EL (cell line): Measurements from ENCODE around the gene SETBP1.
"Not testable (repeated sequence)": the region's sequence is repeated elsewhere in the genome, so short reads cannot be mapped to it uniquely, and the experiment has no call there.

ENCODE experiments used
- DNase-seq: peaks from one replicate; pipeline ENCODE4 v3.0.0-alpha.2; 2016

SETBP1 gene

DNA sequence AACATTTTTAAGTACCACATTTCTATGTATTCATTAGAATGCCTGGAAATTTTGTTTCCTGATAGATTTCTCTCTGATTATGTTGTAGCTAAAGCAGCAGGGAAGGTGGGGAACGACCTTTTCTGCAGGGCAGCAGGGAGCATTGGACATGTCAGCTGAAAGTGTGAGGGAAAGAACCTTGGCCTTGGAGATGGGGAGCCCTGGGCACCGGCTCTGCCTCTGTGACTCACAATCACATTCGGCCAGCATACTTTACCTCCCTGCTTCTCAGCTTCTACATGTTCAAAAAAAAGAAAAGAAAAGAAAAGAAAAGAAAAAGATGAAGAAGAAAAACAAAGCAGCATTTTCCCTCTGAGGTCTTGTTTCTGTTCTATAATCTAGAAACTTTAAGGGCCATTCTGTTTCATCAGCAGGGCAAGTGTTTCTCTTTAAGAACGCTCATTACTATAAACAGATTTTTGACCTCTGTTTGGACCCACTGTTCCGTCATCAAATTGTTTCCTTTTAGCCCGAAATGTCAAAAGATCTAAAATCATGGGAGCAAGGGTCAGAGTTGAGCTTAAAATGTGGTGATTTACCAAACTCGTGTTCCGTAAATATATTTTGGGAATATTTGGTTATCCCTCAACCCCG, 27.9 kb downstream of the SETBP1 start:
- DNase-seq = no peak

DNA sequence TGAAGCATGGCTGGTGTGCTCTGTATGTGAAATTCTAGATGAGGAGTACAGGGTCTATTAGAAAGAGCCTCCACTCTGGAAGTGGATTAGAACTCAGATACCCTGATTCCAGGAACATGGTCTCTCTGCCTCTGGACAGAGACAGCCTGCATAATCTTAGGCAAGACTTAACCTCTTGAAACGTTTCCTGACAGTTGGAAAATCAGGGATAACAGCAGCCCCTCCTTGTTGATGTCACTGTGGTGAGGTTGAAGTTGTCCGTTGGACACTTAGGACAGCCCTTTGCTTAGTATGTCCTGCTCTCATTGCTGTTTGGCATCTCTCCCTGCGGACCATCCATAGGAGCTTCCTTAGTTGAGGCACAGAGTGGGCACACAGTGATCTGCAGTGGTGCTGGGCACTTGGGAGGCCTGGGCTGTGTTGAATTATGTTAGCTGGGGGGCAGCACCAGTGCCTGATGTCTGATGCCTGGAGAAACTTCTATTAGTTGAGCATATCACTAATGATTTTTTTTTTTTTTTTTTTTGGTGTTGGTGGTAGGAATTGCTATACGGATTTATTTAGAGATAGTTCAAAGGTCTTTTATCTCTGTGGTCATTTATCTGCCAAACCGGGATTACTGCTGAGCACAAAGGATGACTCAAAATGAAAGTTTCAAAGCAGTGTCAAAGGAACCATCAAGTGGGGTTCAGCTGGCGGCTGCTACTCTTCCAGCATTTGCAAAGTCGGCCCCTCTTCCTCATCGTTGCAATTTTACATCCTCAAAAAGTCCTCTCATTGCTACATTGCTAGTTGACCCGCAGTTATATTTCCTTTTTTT, 28.8 kb downstream of the SETBP1 start:
- no peak for DNase-seq

DNA sequence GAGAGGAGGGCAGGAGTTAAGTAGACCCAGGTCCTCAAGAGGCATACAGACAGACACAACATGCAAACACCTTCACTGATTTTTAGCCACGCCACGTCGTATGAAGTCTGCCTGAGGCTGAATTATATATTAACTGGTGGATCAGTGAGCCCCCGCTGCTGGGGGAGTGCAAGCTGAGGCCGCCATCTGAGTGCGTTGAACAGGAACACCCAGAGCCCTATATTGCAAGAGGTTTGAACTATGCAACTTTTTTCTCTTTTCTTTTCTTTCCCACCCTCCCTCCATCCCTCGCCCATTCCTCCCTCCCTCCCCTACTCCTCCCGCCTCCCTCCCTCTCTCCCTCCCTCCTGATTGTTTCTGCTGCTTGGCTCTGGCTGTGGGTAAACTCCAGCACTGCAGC, 30.2 kb downstream of the SETBP1 start:
- no peak for DNase-seq

DNA sequence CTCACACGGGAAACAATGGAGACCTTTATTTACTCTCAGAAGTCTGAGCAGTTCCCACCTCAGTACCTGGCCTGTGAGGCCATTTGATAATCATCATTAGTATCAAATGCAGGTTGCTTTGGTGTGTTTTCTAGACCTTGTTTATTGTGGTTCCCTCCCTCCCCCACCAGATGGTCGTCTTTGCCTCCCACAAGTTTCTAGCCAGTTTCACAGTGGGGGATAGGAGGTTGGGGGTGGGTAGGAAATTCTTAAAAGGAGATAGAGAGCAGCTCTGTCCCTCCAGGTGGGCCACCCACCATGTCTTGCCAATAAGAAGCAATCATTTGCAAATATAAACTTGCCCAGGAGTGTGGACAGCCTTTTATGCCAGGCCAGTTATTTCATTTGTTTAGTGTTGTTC, 31.3 kb downstream of the SETBP1 start:
- DNase-seq = no peak

DNA sequence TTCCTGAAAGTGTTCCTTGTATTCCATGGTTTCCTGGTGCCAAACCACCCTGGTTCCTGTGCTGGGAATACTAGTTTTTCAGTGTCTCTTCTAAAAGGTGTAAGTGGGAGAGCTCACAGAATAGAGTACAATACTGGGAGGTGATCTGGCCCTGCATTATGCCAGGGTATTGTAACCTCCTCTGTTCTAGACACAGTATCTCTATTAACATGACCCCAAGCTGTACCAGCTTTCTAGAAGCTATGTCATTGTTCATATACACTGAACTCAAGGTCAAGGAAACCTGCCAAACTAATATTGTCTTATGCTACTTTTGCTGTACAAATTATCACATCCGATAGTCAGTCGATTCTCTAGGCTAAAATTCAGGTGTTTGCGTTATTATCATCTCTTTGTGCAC, 32.7 kb downstream of the SETBP1 start:
- DNase-seq = no peak

DNA sequence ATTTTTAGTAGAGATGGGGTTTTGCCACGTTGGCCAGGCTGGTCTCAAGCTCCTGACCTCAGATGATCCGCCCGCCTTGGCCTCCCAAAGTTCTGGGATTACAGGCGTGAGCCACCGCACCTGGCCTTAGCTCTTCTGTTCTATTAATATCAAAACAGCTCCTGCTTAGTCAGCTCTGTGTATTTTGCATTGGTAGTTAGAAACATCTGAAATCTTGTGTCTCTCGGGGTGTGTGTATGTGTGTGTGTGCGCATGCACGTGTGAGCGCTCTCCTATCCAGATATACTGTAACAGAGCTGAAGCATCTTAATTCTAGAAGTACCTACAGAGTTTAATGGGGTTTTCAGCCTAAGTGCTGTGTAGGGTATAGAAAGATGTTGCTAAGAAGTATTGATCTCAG, 33.7 kb downstream of the SETBP1 start:
- DNase-seq = no peak

DNA sequence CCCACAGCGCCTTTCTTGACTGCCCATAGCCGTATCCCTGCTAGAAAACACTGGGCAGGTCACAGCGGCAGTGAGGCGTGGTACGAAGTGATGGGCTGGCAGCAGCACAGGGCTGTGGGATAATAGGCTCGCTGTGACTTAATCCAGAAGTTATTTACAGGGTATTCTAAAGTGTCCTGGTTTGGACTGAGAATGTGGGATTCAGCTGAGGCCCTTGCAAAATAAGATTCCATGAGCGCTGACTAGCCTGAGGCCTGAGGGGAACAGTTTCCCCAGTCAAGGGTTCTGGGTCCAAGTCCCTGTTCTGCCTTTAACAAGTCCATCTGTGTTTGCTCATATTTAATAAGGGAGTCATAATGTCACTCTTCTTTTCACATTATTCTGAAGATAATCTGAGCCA, 34.6 kb downstream of the SETBP1 start:
- peak; percentile 90 for DNase-seq

DNA sequence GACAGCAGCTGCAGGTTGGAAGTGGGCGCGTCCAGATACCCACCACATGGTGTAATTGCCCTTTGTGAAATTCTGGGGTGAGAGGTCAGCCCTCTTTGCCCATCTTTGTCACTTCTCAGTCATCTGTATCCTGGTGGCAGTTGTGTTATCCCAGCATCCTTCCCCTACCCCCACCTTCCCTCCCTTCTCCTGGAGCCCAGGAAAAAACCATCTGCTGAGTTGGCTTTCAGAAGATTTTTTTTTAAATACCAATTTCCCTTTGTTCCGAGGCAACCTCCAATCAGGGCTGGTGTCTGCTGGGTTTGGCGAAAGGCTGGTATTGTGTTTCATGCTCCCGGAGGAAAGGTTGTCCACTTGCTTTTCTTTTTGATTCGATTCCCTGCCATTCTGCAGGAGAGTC, 35.2 kb downstream of the SETBP1 start:
- DNase-seq = no peak

DNA sequence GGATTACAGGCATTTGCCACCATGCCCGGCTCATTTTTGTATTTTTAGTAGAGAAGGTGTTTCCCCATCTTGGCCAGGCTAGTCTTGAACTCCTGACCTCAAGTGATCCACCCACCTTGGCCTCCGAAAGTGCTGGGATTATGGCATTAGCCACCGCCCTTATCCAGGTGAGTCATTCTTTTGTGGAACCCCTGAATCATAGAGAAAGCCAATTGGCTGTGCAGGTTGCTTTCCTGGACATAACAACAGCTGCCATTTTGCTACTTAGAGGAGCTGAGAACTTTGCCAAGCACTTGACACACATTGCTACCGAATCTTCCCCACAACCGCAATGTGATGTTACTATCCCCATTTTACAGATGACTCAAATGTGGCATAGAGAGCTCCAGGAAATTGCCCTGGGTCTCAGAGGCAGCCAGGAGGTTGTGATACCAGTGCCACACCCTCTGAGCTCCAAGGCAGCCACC, 36.0 kb downstream of the SETBP1 start:
- DNase-seq = no peak

DNA sequence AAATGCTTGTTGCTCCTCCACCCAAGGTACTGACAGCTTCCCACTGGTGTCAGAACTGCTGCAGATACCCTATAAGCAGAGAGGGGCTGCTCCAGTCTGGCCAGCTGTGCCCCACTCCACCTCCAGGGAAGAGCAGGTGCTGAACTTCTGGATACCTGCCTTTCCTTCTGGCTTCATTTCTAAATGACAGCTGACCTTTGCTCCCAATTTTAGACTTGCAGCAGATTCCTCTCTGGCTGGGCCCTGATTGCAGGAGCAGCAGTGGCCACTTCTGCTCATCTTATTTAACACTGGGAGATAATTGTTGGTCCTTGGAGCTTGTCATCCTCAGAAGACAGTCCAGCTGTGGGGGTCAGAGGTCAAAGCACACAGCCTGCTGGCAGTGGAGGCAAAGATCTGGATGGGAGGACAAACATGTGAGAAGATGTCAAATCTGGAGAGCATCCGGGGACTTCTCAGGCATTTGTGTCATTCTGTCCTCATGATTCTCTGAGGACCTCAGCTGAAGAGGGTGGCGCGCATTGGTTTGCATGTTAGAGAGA, 38.9 kb downstream of the SETBP1 start:
- no peak for DNase-seq

DNA sequence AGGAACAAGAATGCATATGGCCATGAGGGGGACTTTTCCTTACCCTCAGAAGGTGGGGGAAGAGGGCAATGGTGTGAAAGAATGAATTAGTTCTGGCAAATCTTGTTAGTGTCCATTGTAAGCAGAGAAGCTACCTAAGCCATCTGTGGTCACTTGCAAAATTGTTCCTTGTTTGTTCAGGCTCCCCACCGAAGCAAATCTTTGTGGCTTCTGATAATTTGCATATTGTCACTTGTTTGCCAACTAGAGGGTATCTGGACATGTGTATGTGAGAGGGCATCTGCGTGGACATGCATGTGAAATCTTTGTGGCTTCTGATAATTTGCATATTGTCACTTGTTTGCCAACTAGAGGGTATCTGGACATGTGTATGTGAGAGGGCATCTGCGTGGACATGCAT, 41.1 kb downstream of the SETBP1 start:
- DNase-seq = not testable (repeated sequence)

DNA sequence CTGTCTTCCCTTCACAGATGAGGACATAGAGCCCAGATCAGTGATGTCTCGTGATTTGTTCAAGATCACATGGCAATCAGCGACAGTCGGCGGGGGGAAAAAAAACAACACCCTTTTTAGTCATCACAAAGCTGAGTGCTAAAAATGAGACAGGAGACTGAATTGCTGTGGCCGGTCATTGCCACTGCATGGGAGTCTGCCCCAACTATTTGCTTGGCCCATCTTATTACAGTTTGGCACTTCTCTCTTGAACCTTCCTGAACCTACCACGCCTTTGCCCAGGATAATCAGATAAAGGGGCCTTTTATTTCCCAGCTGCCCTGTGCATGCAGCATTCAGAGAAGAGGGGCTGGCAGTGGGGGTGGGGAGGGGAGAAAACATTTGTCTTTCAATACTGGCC, 42.7 kb downstream of the SETBP1 start:
- DNase-seq = no peak

DNA sequence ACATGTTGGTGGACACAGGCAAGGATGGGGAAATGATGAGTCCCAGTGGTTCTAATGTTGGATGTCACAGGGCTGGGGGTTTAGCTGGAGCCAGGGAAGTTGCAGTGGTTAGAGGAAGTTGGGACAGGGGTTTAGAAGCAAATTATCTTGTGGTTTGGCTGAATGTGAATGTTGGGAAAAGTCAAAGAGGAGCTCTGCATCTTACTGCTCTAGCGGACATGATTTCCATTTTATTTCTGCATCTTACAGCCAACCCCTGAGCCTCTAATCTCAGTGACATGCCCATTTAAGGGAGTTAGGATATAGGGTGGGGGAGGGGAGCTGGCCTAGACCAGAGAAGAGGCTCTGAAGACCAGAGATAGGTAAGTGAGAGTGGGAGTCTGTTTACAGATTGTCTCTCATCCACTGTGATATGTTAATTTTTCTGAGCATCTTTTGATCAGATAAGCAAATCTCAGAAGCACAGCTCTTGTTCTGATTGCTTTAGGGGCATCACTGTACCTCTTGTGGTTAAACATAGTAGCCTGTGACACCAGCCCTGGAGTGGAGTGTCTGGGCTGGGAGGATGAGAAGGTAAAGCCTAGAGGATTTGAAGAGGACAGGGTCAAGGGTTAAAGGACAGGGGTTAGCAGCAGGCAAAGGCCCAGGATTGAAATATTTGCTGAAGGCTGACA, 43.6 kb downstream of the SETBP1 start:
- DNase-seq = no peak

DNA sequence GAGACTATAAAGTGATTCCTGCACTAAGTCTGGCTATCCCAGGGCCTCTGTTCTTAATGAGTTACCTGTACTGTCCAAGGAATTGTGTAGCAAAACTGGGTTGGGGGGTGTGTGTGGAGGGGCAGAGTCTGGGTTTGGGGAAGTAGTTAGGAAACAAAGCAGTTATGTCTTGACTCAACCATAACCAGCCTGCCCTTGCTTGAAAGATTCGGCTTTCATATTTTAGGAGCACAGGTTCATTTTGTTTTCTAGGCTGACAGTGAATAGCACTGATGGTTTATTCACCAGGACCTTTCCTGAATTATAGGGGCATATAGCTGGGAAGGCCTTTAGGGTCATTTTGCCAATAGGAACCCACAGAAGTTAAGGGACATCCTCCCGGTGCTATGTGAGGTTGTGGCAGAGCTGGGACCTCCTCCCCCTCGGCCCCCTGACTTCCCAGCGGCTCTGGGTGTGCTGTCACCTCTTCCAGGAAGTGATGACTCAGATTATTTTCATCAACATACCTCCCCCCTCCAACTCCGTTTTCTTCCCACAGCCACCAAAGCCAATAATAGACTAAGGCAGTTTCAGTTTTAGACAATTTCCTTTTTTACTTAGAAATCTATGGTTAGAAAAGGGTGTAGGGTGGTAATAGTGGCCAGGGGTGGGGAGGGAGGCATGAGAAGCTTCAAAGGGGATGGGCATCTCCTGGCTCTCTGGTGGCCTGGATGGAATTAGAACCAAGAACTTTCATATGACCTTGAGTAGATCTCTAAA, 44.8 kb downstream of the SETBP1 start:
- peak; percentile 68 for DNase-seq

DNA sequence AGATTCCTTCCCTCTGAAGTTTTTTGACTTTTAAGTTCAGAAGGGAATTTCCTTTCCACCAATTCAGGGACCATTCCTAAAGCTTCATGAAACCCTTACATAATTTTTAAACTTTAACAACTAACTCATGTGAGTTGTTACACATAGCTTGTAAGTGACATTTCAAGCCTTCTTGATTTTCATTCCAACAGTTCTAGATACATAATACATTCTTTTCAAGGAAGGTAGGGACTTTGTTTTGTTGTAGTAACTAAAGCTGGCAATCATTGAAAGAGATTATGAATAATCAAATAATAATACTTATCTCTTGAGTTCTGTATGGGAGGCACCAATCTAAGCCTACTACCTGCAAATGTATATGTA, 45.4 kb downstream of the SETBP1 start:
- DNase-seq = no peak

DNA sequence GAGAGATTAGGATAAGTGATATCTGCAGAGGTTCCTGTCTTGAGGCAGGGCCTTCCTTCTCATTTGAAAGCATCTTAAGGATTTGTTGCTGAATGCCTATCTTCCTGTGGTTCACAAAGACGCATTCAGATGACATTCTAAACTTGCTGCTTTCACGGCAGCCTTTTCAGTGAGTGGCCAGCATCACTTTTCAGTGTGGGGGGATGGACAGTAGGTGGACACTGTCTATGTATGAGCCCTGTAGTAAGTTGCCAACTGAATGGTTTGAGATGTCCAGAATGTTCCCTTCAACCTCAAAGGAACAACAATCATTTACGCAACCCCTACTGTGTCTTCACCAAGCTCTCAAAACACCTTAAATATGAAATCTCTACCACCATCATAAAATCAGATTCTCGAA, 46.6 kb downstream of the SETBP1 start:
- DNase-seq = no peak

DNA sequence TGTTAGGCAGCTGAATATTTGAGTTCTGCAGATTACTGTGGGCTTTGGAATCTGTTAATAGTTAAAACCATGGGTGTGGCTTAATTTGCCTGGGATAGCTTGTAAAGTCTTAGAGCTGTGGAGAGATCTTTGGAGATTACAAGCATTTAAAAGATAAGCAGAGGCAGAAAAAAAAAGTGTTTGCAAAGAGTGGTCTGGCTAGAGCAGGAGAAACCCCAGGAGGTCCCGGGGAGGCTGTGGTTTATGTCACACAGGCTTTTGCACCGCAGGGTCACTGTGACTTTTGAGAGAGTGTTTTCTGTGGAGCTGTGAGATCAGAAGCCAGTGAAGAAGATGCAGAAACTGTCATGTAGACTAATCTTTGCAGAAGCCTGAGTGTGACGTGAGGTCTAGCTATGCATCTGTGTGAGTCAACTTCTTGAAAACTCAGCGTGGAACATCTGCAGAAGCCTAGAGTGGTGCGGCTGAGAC, 49.0 kb downstream of the SETBP1 start:
- peak; percentile 79 for DNase-seq

DNA sequence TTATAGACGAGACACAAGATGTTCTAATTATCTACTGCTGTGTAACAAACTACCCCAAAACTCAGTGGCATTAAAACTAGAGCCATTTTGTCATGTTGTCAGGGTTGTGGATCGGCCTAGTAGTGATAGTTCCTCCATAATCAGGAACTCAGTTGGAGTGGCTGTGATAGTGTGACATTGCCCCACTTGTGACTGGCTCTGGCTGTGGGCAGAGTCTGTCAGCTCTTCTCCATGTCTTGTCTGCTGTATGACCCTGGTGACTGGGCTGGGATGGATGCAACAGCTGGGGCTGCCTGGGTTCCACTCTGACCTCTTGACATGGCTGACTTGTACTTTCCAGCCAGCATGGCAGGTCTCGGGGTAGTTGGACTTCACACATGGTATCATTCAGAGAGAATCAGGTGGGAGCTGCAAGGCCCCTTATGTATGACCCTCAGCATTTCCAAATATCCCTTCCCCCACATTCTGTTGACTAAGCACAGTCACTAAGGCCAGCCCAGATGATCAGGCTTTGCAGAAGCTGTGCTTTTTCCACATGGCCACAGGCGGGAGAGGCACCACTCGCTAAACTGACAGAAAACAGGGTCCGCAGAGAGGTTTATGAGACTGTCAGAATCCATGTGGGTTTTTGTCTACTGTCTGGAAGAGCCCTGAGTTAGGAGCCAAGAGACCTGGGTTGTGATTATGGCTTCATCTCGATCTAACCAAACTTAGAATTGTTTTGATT, 50.3 kb downstream of the SETBP1 start:
- DNase-seq = no peak

DNA sequence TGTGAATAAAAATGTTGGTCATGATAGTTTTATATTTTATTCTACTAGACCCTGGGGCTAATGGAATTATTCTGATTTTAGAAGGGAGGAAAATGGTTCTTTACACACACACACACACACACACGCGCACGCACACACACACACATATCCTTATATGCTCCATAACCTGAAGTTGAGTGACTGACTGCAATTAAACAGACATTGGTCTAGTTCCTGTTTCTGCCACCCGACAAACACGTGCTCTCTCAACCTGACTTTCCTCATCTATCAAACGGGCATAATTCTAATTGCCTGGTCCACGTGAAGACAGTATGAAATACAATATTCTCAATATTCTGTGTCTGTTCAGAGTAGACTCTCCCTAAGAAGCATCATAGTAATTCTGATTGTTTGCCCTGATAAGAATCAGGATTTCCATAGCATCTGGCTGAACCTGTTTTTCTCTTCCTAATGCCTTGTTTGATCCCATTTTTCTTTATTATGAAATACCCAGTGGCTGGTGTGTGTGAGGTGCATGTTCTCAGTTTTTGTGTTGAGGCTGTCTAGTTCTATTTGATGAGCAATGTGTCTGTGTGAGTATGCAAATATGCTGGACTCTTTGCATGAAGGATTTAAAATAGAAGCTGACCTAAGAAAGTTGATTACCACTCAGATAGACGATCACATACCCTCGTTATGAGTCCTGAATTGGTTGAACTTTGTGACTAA, 51.0 kb downstream of the SETBP1 start:
- no peak for DNase-seq

DNA sequence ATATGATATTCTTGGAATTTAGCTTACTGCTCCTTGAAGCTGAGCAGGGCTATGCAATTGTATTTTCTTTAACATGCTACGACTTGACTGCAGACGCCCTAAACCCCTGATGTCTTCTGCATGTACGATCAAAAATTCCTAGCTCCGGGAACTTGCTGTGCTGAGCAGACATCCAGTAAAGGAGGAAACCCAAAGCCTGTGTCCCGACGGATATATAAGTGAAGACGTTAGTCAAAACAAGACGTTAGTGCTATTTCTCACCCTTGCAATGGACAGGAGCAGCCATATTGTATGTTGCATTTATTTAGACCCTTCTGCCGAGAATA, 51.5 kb downstream of the SETBP1 start:
- no peak for DNase-seq

DNA sequence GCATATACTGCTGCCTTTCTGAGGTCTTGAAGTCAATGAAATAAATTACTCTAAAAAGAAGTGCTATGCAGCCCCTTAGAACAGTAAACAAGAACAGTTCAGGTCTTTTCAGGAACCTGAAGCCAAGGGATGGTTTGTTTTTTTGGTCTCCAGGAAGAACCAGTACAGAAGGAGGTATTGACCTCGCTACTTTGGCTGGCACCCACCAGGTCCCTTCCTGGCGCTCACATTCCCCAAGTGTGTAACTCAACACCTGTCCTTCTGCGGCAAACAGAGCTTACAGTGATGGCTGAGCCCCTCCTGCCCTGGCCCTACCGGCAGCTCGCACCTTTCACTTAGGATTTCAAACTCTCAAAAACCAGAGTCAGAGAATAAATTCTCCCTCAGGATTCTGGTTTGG, 51.9 kb downstream of the SETBP1 start:
- no peak for DNase-seq
